GM12875 (cell line): Measurements from ENCODE around the gene TMBIM1.

Experiments used
- H3K4me3 ChIP-seq: one replicate; pipeline ENCODE4 v1.5.1; 2011; ENCODE audit warnings: low read depth, low read length, control low read depth
- TF ChIP-seq, protein P1 (sequence below): IDR thresholded peaks from 2 replicates; pipeline ENCODE4 v1.5.1; 2011; ENCODE audit warnings: low read depth, mild to moderate bottlenecking, control low read depth, inconsistent platforms, low read length, moderate library complexity, borderline replicate concordance; ENCODE audit not compliant: insufficient read depth

Gene TMBIM1

DNA sequence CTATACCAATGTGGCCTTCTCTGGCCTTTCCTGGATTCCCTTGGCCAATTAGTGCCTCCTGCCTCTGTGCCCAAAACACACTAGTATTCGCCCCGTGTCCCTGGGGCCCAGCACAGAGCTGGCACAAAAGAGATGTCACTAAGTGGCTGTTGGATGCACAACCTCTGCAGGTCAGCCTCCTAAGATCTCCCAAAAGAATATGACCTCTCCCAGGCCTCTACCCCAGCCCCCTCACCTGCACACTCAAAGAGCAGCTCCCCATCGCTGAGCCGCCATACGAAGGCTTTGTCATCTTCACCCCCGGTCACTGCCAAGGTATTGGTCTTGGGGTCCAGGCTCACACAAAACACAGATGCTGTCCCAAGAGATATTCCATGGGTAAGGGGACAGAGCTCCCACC lies 25.0 kb downstream of the TMBIM1 start:
- TF ChIP-seq, protein P1, sequence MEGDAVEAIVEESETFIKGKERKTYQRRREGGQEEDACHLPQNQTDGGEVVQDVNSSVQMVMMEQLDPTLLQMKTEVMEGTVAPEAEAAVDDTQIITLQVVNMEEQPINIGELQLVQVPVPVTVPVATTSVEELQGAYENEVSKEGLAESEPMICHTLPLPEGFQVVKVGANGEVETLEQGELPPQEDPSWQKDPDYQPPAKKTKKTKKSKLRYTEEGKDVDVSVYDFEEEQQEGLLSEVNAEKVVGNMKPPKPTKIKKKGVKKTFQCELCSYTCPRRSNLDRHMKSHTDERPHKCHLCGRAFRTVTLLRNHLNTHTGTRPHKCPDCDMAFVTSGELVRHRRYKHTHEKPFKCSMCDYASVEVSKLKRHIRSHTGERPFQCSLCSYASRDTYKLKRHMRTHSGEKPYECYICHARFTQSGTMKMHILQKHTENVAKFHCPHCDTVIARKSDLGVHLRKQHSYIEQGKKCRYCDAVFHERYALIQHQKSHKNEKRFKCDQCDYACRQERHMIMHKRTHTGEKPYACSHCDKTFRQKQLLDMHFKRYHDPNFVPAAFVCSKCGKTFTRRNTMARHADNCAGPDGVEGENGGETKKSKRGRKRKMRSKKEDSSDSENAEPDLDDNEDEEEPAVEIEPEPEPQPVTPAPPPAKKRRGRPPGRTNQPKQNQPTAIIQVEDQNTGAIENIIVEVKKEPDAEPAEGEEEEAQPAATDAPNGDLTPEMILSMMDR: no peak
- H3K4me3 ChIP-seq: no peak overlapping the region

DNA sequence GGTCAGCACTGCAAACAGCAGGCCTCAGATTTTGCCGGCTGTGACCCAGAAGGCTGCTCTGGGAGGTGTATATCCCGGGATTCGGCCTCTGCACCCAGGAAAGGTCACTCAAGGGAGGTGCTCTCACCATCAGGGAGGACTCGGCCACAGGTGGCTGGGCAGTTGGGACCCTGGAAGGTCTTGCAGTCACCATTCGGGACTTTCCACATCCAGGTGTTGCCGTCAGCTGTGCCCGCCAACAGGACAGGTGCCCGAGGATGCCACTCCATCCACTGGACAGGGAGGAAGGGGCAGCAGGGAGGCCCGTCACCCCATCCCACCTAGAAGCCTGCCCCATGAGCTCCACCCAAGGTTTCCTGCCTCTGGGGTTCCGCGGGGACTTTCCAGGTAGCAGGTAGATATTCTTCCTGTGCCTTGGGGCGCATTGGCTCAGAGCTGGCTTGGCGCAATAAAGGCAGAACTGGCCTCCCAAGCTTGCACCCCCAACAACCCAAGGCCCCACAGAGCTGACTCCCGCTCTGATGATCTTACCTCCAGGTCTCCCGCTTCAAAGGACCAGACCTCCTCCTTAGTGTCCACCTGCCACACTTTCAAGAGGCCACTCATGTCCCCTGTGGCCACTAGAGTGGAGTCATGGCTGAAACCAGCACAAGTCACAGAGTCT lies 25.9 kb downstream of the TMBIM1 start:
- H3K4me3 ChIP-seq: no peak overlapping the region
- TF ChIP-seq, protein P1: no peak

DNA sequence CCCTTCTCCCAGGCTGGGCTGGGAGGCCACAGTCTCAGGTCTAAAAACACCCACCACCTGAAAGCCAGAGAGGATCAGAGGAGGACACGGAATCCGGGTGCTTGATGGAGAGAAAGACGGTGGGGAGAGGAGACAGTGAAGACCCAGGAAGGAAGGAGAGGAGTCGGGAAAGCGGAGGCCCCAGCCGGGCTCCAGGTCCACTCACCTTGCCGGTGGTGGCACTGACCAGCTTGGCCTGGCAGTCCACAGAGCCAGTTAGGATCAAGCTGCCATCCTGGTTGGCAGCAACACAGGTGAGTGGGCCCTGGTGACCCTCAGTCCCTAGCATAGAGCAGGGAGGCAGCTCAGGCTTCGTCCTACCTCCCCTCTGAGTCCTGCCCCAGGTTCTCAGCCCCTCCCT lies 26.7 kb downstream of the TMBIM1 start:
- TF ChIP-seq, protein P1: no peak

DNA sequence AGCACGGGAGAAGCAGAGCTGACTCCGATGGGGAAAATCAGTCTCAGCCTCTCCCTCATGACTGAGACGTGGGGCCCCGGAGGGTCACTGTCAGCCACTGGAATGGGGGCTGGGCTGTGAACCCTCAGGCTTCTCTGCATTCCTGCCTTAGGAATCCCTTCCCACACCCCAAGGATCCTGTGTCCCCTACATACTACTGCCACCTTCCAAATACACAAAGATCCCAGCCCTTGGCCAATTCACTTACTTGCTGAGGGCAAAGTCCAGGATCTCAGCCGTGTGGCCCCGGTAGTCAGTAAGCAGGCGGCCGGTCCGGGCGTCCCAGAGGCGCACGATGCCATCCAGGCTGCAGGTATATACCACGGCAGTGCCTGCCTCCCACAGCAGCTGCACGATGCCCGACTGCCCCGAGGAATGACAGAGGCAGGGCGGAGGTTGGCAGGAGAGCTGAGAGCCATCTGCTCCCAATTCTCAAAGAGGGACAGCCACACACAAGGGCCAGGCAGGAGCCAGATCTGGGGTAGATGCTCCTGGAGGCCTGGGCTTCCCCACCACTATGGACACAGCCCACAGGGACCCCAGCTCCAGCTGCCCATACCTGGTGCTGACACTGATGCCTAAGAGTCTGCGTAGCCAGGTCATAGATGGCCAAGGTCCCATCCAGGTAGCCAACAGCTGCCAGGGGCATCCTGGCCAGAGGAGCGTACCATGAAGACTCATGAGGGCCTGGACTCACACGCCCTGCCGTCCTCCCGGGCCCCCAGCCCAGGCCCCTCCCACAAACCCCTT lies 27.3 kb downstream of the TMBIM1 start:
- no peak overlapping the region for H3K4me3 ChIP-seq
- TF ChIP-seq, protein P1: no peak

More for the DNA sequence above, 26.7 kb downstream of the TMBIM1 start:
- H3K4me3 ChIP-seq: no peak overlapping the region

DNA sequence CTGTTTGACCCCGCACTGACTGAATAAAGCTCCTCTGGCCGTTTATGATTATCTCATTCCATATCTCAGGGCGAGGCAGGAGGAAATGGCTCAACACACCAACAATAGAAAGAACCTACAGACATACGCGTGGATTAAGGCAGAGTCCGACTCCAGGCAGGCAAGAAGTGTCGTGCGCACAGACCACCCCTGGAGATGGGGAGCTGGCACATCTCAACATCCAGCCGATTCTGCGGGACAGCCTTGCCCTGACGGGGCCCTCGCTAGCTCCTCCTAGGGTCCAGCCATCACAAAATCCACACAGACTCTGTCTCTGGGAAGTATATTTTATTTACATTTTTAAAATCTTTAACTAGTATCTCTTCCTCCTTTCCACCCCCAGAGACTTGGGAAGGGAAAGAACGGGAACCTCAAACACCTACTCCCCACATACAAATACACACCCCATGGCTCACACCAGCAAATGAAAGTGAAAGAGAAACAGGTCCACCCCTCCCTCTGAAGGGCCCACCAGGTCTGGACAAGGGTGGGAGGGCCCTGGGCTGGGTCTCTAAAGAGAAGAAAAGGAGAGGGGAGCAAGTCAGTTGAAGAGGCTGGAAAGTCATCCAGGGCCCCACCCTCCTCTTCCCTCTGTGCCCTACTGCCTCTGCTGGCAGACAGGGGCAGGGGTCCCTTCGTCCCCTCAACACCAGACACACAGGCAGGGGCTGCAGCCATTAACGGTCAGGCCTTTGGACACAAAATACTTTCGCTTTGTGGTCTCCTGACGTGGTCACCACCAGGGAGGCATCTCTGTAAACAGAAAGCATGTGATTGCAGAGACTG lies 28.3 kb downstream of the TMBIM1 start:
- H3K4me3 ChIP-seq: no peak overlapping the region
- TF ChIP-seq, protein P1: no peak

DNA sequence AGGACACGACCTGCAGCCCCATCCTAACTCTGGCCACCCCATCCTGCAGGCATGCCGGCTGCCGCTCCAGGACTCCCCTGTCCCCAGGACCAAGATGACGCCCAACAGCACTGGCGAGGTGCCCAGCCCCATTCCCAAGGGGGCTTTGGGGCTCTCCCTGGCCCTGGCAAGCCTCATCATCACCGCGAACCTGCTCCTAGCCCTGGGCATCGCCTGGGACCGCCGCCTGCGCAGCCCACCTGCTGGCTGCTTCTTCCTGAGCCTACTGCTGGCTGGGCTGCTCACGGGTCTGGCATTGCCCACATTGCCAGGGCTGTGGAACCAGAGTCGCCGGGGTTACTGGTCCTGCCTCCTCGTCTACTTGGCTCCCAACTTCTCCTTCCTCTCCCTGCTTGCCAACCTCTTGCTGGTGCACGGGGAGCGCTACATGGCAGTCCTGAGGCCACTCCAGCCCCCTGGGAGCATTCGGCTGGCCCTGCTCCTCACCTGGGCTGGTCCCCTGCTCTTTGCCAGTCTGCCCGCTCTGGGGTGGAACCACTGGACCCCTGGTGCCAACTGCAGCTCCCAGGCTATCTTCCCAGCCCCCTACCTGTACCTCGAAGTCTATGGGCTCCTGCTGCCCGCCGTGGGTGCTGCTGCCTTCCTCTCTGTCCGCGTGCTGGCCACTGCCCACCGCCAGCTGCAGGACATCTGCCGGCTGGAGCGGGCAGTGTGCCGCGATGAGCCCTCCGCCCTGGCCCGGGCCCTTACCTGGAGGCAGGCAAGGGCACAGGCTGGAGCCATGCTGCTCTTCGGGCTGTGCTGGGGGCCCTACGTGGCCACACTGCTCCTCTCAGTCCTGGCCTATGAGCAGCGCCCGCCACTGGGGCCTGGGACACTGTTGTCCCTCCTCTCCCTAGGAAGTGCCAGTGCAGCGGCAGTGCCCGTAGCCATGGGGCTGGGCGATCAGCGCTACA lies 29.4 kb downstream of the TMBIM1 start:
- TF ChIP-seq, protein P1: no peak
- H3K4me3 ChIP-seq: no peak overlapping the region
